Caco-2 (cell line): ENCODE results near the gene EWSR1. TPM values are rescaled to one million over a fixed set of nuclear protein-coding genes. Genes with fewer than 3 reads are reported as not detected.

ENCODE experiments used
- BruUV-seq: library from RNA; stranded (reverse); fragments of 400-500 nt; replicated peaks from 2 replicates; lab custom pipeline; 2021; lab: Mats Ljungman, UMichigan
- CTCF ChIA-PET: fragments of 300-600 bp; sonication (Branson Sonifier 250); formaldehyde crosslinking; loops from one replicate; lab custom pipeline; 2022; ENCODE audit warnings: antibody characterized with exemption; lab: Charles Lee
- POLR2A ChIA-PET: fragments of 300-600 bp; sonication (Branson Sonifier 250); formaldehyde crosslinking; loops from one replicate; lab custom pipeline; 2022; ENCODE audit warnings: antibody characterized with exemption; lab: Charles Lee
- DNase-seq, 2 experiments: peaks; one replicate each; pipeline versions ENCODE4 v3.0.0 to v3.0.0-alpha.2; 2020 to 2022
- H3K27me3 ChIP-seq: replicated peaks from 2 replicates; pipeline ENCODE4 v1.6.0; 2011; ENCODE audit warnings: low read length; ENCODE audit not compliant: control insufficient read depth, insufficient read depth
- H3K36me3 ChIP-seq: 2 replicates; pipeline ENCODE4 v1.5.1; 2011; ENCODE audit warnings: low read length; ENCODE audit not compliant: control insufficient read depth, insufficient read depth
- H3K4me1 ChIP-seq: fragments of 250-450 bp; sonication (Bioruptor Pico); 2 replicates; pipeline ENCODE4 v1.5.1; 2020; ENCODE audit warnings: mild to moderate bottlenecking
- H3K4me3 ChIP-seq: 2 replicates; pipeline ENCODE4 v1.5.1; 2011; ENCODE audit warnings: low read depth, mild to moderate bottlenecking, control low read depth, low read length
- H3K9me3 ChIP-seq: fragments of 250-450 bp; sonication (Bioruptor Pico); 2 replicates; pipeline ENCODE4 v1.5.1; 2020; ENCODE audit warnings: mild to moderate bottlenecking, moderate library complexity
- H3K27ac Mint-ChIP-seq: one replicate; pipeline ENCODE4 v1.8.0; 2022; ENCODE audit warnings: mixed read lengths; ENCODE audit not compliant: unreplicated experiment
- H3K27me3 Mint-ChIP-seq: one replicate; pipeline ENCODE4 v1.8.0; 2022; ENCODE audit warnings: mixed read lengths; ENCODE audit not compliant: insufficient read depth, unreplicated experiment
- H3K36me3 Mint-ChIP-seq: one replicate; pipeline ENCODE4 v1.8.0; 2022; ENCODE audit warnings: mild to moderate bottlenecking, mixed read lengths; ENCODE audit not compliant: insufficient read depth, unreplicated experiment
- H3K4me1 Mint-ChIP-seq: one replicate; pipeline ENCODE4 v1.8.0; 2022; ENCODE audit warnings: low read depth, mixed read lengths; ENCODE audit not compliant: unreplicated experiment
- H3K4me3 Mint-ChIP-seq: one replicate; pipeline ENCODE4 v1.8.0; 2022; ENCODE audit warnings: mild to moderate bottlenecking, moderate library complexity, mixed read lengths; ENCODE audit not compliant: unreplicated experiment
- H3K9me3 Mint-ChIP-seq: one replicate; pipeline ENCODE4 v1.8.0; 2022; ENCODE audit warnings: mixed read lengths; ENCODE audit not compliant: unreplicated experiment
- intact Hi-C: fragments of 100-400 bp; cut with micrococcal nuclease; formaldehyde crosslinking; loops from one replicate; pipeline ENCODE4 v1.10.0; 2022; ENCODE audit not compliant: unreplicated experiment
- total RNA-seq: library from RNA; stranded (reverse); gene quantifications from 2 replicates; pipeline ENCODE4 v1.2.3, GENCODE V29; 2022
- TF ChIP-seq, protein P1 (sequence below), 2 experiments: fragments of 200-600 bp in 1 of 2; IDR thresholded peaks; 1 replicate in 1 of 2; 2 replicates in 1 of 2; pipeline versions ENCODE4 v1.5.1 to v1.8.0; 2011 to 2022; ENCODE audit warnings: antibody characterized with exemption in 1 of 2, control low read depth in 1 of 2, inconsistent platforms in 1 of 2, low read depth in 1 of 2, low read length in 1 of 2, mild to moderate bottlenecking in 1 of 2, moderate library complexity in 1 of 2; ENCODE audit not compliant: insufficient read depth in 1 of 2, severe bottlenecking in 1 of 2, unreplicated experiment in 1 of 2

Gene EWSR1
- total RNA-seq, 1 experiment from 2014 or later = 358 TPM

DNA sequence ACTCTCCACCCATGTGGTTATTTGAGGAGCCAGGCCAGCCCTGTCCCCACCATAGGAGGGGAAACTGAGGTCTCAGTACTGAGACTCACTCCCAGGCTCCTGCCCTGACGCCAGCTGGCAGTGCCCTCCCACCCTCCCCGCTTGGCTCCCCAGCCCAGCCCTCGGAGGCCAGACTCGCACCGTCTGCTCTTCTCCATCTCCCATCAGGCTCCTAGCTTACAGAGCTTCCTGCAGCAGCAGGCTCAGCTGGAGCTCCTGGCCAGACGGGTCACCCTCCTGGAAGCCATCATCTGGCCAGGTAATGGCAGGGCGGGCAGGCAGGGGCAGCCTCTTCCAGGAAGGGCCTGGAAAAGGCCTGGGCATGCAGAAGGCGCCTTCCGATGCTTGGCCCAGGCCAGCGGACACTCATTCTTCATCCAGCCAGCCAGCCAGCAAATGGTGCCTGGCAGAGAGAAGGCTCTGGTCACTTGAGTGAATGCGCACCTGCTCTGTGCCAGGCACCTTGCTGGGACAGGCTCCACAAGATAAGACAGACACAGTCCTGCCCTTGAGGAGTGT is 12.9 kb upstream of the EWSR1 start:
- ChIA-PET POLR2A (no interaction called here), CTCF (interaction anchor here (1.0 kb wide), 1 partner anchor 49 kb away, joined by 3 read pairs; the partner anchor contains the start of gene EMID1)
- H3K36me3 Mint-ChIP-seq = no peaks in the 10 kb centered on the region
- H3K36me3 ChIP-seq = no peaks in the 10 kb centered on the region
- TF ChIP-seq, protein P1, sequence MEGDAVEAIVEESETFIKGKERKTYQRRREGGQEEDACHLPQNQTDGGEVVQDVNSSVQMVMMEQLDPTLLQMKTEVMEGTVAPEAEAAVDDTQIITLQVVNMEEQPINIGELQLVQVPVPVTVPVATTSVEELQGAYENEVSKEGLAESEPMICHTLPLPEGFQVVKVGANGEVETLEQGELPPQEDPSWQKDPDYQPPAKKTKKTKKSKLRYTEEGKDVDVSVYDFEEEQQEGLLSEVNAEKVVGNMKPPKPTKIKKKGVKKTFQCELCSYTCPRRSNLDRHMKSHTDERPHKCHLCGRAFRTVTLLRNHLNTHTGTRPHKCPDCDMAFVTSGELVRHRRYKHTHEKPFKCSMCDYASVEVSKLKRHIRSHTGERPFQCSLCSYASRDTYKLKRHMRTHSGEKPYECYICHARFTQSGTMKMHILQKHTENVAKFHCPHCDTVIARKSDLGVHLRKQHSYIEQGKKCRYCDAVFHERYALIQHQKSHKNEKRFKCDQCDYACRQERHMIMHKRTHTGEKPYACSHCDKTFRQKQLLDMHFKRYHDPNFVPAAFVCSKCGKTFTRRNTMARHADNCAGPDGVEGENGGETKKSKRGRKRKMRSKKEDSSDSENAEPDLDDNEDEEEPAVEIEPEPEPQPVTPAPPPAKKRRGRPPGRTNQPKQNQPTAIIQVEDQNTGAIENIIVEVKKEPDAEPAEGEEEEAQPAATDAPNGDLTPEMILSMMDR (IDR thresholded peaks at IDR 0.05; ENCODE audit: insufficient read depth in 1 of 2, low read depth in 1 of 2, low read length in 1 of 2, severe bottlenecking in 1 of 2, unreplicated experiment in 1 of 2) = no peak
- no peaks in the 10 kb centered on the region for H3K27me3 Mint-ChIP-seq
- intact Hi-C loops = no loop called here
- no peak overlapping the region for H3K27ac Mint-ChIP-seq
- no peaks in the 10 kb centered on the region for H3K9me3 Mint-ChIP-seq
- H3K9me3 ChIP-seq = no peaks in the 10 kb centered on the region
- no peak overlapping the region for H3K4me3 ChIP-seq
- no peak for DNase-seq
- H3K4me1 Mint-ChIP-seq = no peaks in the 10 kb centered on the region
- H3K4me1 ChIP-seq = no peaks in the 10 kb centered on the region
- no TSS peak for BruUV-seq
- H3K27me3 ChIP-seq = no peaks in the 10 kb centered on the region
- no peak overlapping the region for H3K4me3 Mint-ChIP-seq

DNA sequence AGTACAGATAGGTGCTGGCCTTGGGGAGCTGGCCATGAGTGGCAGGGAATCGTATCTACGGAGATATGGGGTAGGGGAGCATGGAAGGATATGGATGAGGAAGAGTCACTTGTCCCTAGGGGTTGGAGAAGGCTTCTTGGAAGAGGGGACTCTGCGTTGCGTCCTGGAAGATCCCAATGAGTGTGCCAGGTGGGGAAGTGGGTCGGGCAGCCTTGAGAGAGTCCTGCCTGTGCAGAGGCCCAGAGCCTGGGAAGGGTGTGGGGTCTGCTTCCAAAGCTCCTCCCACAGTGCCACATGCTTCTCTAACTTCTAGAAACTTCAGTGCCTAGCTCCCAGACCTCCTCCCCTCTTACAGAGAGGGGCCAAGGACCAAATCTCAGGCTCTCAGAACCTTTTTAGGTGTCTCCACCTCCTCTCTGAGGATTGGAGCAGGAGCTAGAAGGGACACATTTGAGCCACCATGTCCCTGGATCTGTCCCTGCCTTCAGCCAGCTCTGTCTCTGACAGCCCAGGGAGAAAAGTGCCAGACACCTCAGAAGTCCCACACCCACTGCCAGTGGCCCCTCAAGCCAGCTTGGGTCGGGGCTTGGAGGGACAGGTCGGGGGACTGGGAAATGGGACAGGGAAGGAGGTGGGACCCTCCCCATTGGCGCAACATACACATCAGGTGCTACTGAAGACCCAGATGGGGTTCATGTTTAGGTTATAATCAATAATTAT is 11.3 kb upstream of the EWSR1 start:
- ChIA-PET POLR2A (no interaction called here), CTCF (interaction anchor here (0.9 kb wide), 1 partner anchor 11 kb away, joined by 3 read pairs; no protein-coding TSS in a partner anchor)
- no peaks in the 10 kb centered on the region for H3K9me3 Mint-ChIP-seq
- no peaks in the 10 kb centered on the region for H3K4me1 ChIP-seq
- H3K27me3 Mint-ChIP-seq = no peaks in the 10 kb centered on the region
- DNase-seq = no peak
- H3K36me3 ChIP-seq = no peaks in the 10 kb centered on the region; the same call in 1 of the 2 replicates
- H3K27me3 ChIP-seq = no peaks in the 10 kb centered on the region
- no peak overlapping the region for H3K4me3 Mint-ChIP-seq
- H3K4me1 Mint-ChIP-seq = no peaks in the 10 kb centered on the region
- no peak overlapping the region for H3K27ac Mint-ChIP-seq
- intact Hi-C loops = no loop called here
- no TSS peak for BruUV-seq
- H3K9me3 ChIP-seq = no peaks in the 10 kb centered on the region
- H3K36me3 Mint-ChIP-seq = no peaks in the 10 kb centered on the region
- TF ChIP-seq, protein P1 (IDR thresholded peaks at IDR 0.05; ENCODE audit: insufficient read depth in 1 of 2, low read depth in 1 of 2, low read length in 1 of 2, severe bottlenecking in 1 of 2, unreplicated experiment in 1 of 2) = no peak
- H3K4me3 ChIP-seq = no peak overlapping the region

DNA sequence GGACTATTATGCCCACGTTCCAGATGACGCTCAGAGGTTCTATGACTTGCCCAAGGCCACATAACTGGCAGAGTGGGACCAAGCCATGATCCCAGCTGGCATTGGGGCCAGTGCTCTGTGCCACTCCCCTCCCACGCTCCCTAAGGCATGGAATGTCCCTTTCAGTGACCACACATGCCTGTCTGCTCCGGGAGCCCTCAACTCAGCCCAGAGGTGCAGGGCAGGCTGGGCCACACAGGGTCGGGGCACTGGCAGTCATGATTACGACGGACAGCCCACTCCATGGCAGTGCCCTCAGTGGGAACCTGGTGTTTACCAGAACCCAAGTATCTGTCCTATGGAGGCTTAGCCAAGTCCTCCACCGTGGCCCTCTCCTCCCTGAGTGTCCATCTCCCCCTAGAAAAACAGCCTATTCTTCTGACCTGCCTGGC is 10.3 kb upstream of the EWSR1 start:
- TF ChIP-seq, protein P1 (IDR thresholded peaks at IDR 0.05; ENCODE audit: insufficient read depth in 1 of 2, low read depth in 1 of 2, low read length in 1 of 2, severe bottlenecking in 1 of 2, unreplicated experiment in 1 of 2) = no peak
- Mint-ChIP-seq H3K4me3 (no peak overlapping the region), H3K36me3 (no peaks in the 10 kb centered on the region), H3K9me3 (no peaks in the 10 kb centered on the region), H3K27me3 (no peaks in the 10 kb centered on the region), H3K4me1 (no peaks in the 10 kb centered on the region), H3K27ac (no peak overlapping the region)
- no TSS peak for BruUV-seq
- Histone ChIP-seq H3K36me3 (no peaks in the 10 kb centered on the region; the same call in 1 of the 2 replicates), H3K27me3 (no peaks in the 10 kb centered on the region), H3K4me1 (no peaks in the 10 kb centered on the region), H3K4me3 (no peak overlapping the region), H3K9me3 (no peaks in the 10 kb centered on the region)
- intact Hi-C loops = no loop called here
- no peak for DNase-seq
- ChIA-PET CTCF (no interaction called here), POLR2A (no interaction called here)
